MM.1S (cell line): ENCODE measurements around the gene ARHGAP8.

ENCODE experiments used
- CTCF ChIP-seq: fragments of 300-600 bp; sonication (generic); IDR thresholded peaks from 2 replicates; pipeline ENCODE4 v1.5.1; 2016; ENCODE audit warnings: antibody characterized with exemption, low read length, mixed read lengths
- EZH2 ChIP-seq: fragments of 300-600 bp; sonication (generic); optimal IDR thresholded peaks from 2 replicates; pipeline ENCODE3; 2017; ENCODE audit warnings: low read depth, mild to moderate bottlenecking, antibody characterized with exemption, low read length, mixed read lengths

- TF ChIP-seq CTCF: no peak
- TF ChIP-seq EZH2: no peak
Observed at GRCh38 chr22:44780876-44781449, 28.6 kb downstream of the ARHGAP8 start.
